Measurements from ENCODE around the gene TMC8.

DNA sequence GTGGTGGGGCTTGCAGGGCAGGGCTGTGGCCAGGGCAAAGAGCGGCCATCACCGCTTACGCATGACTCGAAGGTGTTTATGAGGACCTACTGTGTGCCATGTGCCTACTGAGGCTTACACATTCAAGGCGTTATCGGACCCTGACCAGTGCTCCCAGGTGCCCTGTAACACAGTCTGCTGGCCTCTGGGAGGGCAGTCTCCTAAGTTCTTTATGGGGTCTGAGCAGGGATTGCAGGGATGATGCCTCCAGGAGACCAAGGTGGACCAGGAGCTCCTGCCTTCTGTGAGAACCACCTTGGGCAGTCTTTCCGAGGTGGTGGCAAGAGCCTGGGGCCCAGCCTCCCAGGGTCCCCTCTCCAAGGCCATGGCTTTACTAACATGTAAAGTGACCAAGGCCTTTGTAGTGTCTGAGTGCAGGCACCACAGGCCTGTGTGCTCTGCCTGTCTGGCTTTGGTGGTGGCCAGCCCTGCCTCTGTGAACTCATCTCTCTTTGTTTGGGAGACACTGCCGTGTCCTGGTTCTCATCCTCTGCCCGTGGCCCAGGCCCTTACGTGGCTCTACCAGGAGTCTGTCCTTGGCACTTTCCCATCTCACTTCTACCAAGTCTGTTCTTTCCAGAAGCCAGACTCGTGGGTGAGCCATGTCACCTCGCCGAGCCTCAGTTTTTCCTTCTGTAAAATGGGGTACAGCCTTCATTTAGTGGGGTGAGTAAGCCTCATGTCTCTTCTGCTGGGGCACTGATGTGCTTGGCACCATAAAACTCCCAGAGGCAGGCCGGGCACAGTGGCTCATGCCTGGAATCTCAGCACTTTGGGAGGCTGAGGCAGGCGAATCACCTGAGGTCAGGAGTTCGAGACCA lies 34.4 kb downstream of the TMC8 start:
- TF ChIP-seq GATA2 (IDR thresholded peaks at IDR 0.05; ENCODE audit: low read depth, low read length): no peak
- TF ChIP-seq GATA3 (IDR thresholded peaks at IDR 0.05; ENCODE audit: low read depth, low read length): no peak
